ENCODE results near the gene TPRA1. TPM values are rescaled to one million over a fixed set of nuclear protein-coding genes. Genes with fewer than 3 reads are reported as not detected.

Gene TPRA1
- total and polyA plus RNA-seq, 9 of the 15 experiments (the other 6 are each of a cell fraction or from before 2014, with no cell fraction given): 0.66 to 21.5 (median 11.1) TPM

DNA sequence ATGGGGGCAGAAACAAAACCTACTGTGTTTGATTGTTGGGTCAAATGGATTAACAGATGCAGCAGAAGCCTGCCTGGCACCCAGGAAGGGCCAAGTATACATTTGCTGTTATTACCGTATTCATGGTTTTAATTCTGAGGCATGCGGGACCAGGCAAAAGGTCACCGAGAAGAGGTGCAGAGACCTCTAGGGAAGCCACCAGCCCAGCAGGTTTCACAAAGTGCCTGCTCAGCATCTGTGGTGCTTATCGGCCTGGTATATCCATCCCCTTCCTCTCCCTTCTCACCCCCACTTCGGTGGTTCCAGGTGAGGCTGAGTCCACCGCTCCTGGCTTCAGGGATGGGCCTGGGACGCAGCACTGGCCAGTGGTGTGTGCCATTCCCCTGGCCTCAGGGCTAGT, 13.1 kb downstream of the TPRA1 start:
- H3K36me3 ChIP-seq (ENCODE audit: control insufficient read depth, insufficient read depth, low read length): peaks cover 34% of the 10 kb centered on the region
- peaks cover 5% of the 10 kb centered on the region for H3K9me1 ChIP-seq (ENCODE audit: control insufficient read depth, insufficient read depth, low read length)
- ATAC-seq (no peak), DNase-seq (ENCODE audit: extremely low read depth in 1 of 4, low spot score in 3 of 4) (no peak), FAIRE-seq (no peak)
- no peak overlapping the region for H3K9ac ChIP-seq (ENCODE audit: insufficient read depth in 1 of 2, low read depth in 2 of 2, low read length in 2 of 2)
- H2AFZ ChIP-seq (ENCODE audit: low read depth, low read length): no peak overlapping the region
- intact Hi-C loops (cut with micrococcal nuclease) (loop anchor here (10.0 kb wide), 1 partner anchor 387 kb away; no protein-coding TSS in a partner anchor), in situ Hi-C loops (cut with MboI) (no loop called here)
- no peak overlapping the region for H3K4me3 ChIP-seq
- ChIA-PET POLR2A (no interaction called here), CTCF (ENCODE audit: low intra/inter-chr PET ratio) (no interaction called here)
- no peaks in the 10 kb centered on the region for H3K27me3 ChIP-seq (ENCODE audit: control insufficient read depth in 2 of 2, insufficient read depth in 2 of 2, low read length in 2 of 2)
- no peaks in the 10 kb centered on the region; the same call in 1 of the 2 replicates for H3K9me3 ChIP-seq (replicated peaks; ENCODE audit: control insufficient read depth, insufficient read depth, low read depth, low read length)
- no peak overlapping the region for H3K4me2 ChIP-seq (ENCODE audit: insufficient read depth, low read length)
- peaks cover 3% of the 10 kb centered on the region; the same call in 2 of the 3 replicates for H3K79me2 ChIP-seq (ENCODE audit: control insufficient read depth, insufficient read depth, low read length)
- TF ChIP-seq, protein P1, sequence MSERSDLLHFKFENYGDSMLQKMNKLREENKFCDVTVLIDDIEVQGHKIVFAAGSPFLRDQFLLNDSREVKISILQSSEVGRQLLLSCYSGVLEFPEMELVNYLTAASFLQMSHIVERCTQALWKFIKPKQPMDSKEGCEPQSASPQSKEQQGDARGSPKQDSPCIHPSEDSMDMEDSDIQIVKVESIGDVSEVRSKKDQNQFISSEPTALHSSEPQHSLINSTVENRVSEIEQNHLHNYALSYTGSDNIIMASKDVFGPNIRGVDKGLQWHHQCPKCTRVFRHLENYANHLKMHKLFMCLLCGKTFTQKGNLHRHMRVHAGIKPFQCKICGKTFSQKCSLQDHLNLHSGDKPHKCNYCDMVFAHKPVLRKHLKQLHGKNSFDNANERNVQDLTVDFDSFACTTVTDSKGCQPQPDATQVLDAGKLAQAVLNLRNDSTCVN (CRISPR knock-in tag; IDR thresholded peaks at IDR 0.05): no peak
- TF ChIP-seq CAMTA2 (CRISPR knock-in tag; conservative IDR thresholded peaks at IDR 0.05): no peak
- TF ChIP-seq C11orf30 (IDR thresholded peaks at IDR 0.05; ENCODE audit: low read depth): peak; percentile 7; the same call in 1 of the 2 replicates
- no TSS peak for BruUV-seq (replicated peaks)
- H3K4me1 ChIP-seq (replicated peaks in 1 of 2; ENCODE audit: control insufficient read depth in 2 of 2, insufficient read depth in 2 of 2, low read length in 2 of 2): peaks cover 0 to 35% of the 10 kb centered on the region in 2 experiments; a peak in 3 of 5 replicates
- no peak overlapping the region for H3K27ac ChIP-seq (ENCODE audit: extremely low read depth, low read depth, low read length)
- WGBS (ENCODE audit: insufficient coverage, low coverage, missing lambda C conversion rate): 89% methylated on average over 6 of the region's 7 CpGs
- H4K20me1 ChIP-seq (replicated peaks; ENCODE audit: control insufficient read depth, insufficient read depth, low read length): peaks cover 12% of the 10 kb centered on the region
